Measurements from ENCODE around the gene HORMAD2. TPM values are rescaled to one million over a fixed set of nuclear protein-coding genes. Genes with fewer than 3 reads are reported as not detected.

HORMAD2 gene
- total and polyA plus RNA-seq, 9 of the 15 experiments (the other 6 are each of a cell fraction or from before 2014, with no cell fraction given), result not detected

DNA sequence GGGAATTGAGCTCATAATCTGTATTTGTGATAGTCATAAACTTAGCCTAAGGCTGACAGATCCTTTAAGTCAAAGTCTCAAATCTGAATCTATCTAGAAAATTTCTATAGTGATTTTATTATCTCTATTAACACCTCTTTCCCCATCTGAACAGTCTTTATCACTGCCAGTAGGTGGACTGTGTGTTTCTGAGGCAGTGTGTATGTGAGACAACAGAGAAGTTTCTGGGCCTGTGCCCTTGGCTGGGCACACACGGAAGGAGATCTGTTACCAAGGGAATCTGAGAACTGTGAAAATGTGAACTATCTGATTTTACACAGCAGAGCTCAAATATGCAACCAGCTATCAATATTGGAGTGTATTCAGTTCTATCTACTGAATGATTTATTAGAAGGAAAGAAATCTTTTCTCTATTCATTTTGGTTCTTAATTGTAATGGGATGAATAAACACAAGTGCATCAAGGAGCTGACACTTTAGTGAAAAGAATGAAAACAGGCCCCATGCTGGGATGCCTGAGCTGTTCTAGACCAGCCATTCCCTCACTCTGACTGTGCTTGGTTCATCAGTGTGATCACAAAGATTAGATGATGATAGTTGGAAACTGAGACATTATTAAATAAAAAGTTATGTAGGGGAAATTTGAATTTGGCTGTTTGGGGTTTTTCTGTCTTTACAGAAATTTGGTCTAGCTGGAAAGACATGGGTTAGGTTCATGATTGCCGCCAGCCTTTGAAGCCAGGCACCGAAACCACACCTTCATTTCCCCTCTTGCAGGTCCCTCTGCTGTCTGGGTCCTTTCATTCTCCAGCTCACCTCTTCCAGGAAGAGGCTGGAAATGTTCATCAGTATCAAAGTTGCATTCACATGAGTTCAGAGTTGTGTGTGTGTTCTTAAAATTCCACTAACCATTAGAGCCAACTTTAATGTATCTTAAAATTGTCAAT, 98.2 kb downstream of the HORMAD2 start:
- H3K4me1 ChIP-seq (replicated peaks in 1 of 2; ENCODE audit: control insufficient read depth in 2 of 2, insufficient read depth in 2 of 2, low read length in 2 of 2), result peaks cover 0 to 11% of the 10 kb centered on the region in 2 experiments; a peak in 4 of 5 replicates
- FAIRE-seq (no peak), ATAC-seq (no peak), DNase-seq (ENCODE audit: extremely low read depth in 1 of 4, low spot score in 3 of 4) (no peak)
- H3K36me3 ChIP-seq (ENCODE audit: control insufficient read depth, insufficient read depth, low read length), result no peaks in the 10 kb centered on the region
- intact Hi-C loops (cut with micrococcal nuclease), result no loop called here
- H3K27me3 ChIP-seq (ENCODE audit: control insufficient read depth in 2 of 2, insufficient read depth in 2 of 2, low read length in 2 of 2), result no peaks in the 10 kb centered on the region; a peak in 1 of 5 replicates
- no peak overlapping the region for H3K27ac ChIP-seq (ENCODE audit: extremely low read depth, low read depth, low read length)
- ChIA-PET POLR2A (interaction anchor here (0.6 to 1.1 kb wide), 3 partner anchors 17 to 82 kb away, joined by 3 to 4 read pairs (median 3); no protein-coding TSS in a partner anchor), CTCF (ENCODE audit: low intra/inter-chr PET ratio) (no interaction called here)
- H2AFZ ChIP-seq (ENCODE audit: low read depth, low read length), result no peak overlapping the region
- H3K4me3 ChIP-seq, result no peak overlapping the region
- TF ChIP-seq HMGN3 (IDR thresholded peaks at IDR 0.05; ENCODE audit: borderline replicate concordance, extremely low read depth, insufficient read length, low read depth, low read length), result no peak
- no peak for TF ChIP-seq GTF2A2 (tag; IDR thresholded peaks at IDR 0.05)
- no peak for TF ChIP-seq NFIX (CRISPR knock-in tag; IDR thresholded peaks at IDR 0.05; ENCODE audit: low read depth)
- no peaks in the 10 kb centered on the region for H4K20me1 ChIP-seq (replicated peaks; ENCODE audit: control insufficient read depth, insufficient read depth, low read length)
- WGBS (ENCODE audit: insufficient coverage, low coverage, missing lambda C conversion rate), result 20% methylated on average over 3 of the region's 3 CpGs
- no peaks in the 10 kb centered on the region for H3K9me1 ChIP-seq (ENCODE audit: control insufficient read depth, insufficient read depth, low read length)
- no peaks in the 10 kb centered on the region for H3K9me3 ChIP-seq (replicated peaks; ENCODE audit: control insufficient read depth, insufficient read depth, low read depth, low read length)
- in situ Hi-C loops (cut with MboI), result no loop called here
- H3K79me2 ChIP-seq (ENCODE audit: control insufficient read depth, insufficient read depth, low read length), result no peaks in the 10 kb centered on the region
- no peak overlapping the region for H3K9ac ChIP-seq (ENCODE audit: insufficient read depth in 1 of 2, low read depth in 2 of 2, low read length in 2 of 2)
- no TSS peak for BruUV-seq (replicated peaks)
- no peak overlapping the region for H3K4me2 ChIP-seq (ENCODE audit: insufficient read depth, low read length)

DNA sequence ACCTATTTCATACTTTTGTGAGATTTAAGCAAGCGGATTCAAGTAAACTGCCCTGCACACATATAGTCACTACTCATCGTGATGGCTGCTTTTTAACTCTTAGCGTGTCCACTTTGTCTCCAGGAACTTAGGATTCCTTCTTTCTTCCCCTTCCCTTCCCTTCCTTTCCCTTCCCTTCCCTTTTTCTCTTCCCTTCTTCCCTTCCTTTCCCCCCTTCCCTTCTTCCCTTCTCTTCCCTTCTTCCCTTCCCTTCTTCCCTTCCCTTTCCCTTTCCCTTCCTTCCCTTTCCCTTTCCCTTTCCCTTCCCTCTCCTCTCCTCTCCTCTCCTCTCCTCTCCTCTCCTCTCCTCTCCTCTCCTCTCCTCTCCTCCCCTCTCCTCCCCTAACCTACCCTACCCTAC, 100.4 kb downstream of the HORMAD2 start:
- intact Hi-C loops (cut with micrococcal nuclease) (loop anchor here (5.0 kb wide), 1 partner anchor 37 kb away; no protein-coding TSS in a partner anchor), in situ Hi-C loops (cut with MboI) (no loop called here)
- Histone ChIP-seq H3K4me1 (replicated peaks in 1 of 2; ENCODE audit: control insufficient read depth in 2 of 2, insufficient read depth in 2 of 2, low read length in 2 of 2) (peaks cover 0 to 14% of the 10 kb centered on the region in 2 experiments; a peak in 4 of 5 replicates), H3K4me3 (no peak overlapping the region), H4K20me1 (replicated peaks; ENCODE audit: control insufficient read depth, insufficient read depth, low read length) (no peaks in the 10 kb centered on the region), H3K36me3 (ENCODE audit: control insufficient read depth, insufficient read depth, low read length) (no peaks in the 10 kb centered on the region), H3K4me2 (ENCODE audit: insufficient read depth, low read length) (no peak overlapping the region), H3K9me3 (replicated peaks; ENCODE audit: control insufficient read depth, insufficient read depth, low read depth, low read length) (no peaks in the 10 kb centered on the region), H3K27ac (ENCODE audit: extremely low read depth, low read depth, low read length) (no peak overlapping the region), H3K9me1 (ENCODE audit: control insufficient read depth, insufficient read depth, low read length) (no peaks in the 10 kb centered on the region), H3K9ac (ENCODE audit: insufficient read depth in 1 of 2, low read depth in 2 of 2, low read length in 2 of 2) (no peak overlapping the region), H3K27me3 (ENCODE audit: control insufficient read depth in 2 of 2, insufficient read depth in 2 of 2, low read length in 2 of 2) (no peaks in the 10 kb centered on the region; a peak in 1 of 5 replicates), H2AFZ (ENCODE audit: low read depth, low read length) (no peak overlapping the region), H3K79me2 (ENCODE audit: control insufficient read depth, insufficient read depth, low read length) (no peaks in the 10 kb centered on the region)
- DNase-seq (ENCODE audit: extremely low read depth in 1 of 4, low spot score in 3 of 4) (no peak), ATAC-seq (no peak), FAIRE-seq (peak; percentile 23)
- POLR2A ChIA-PET, result no interaction called here
- WGBS (ENCODE audit: insufficient coverage, low coverage, missing lambda C conversion rate), result 55% methylated on average over 3 of the region's 3 CpGs
- CTCF ChIA-PET (ENCODE audit: low intra/inter-chr PET ratio), result no interaction called here
- no TSS peak for BruUV-seq (replicated peaks)
- TF ChIP-seq, protein P1, sequence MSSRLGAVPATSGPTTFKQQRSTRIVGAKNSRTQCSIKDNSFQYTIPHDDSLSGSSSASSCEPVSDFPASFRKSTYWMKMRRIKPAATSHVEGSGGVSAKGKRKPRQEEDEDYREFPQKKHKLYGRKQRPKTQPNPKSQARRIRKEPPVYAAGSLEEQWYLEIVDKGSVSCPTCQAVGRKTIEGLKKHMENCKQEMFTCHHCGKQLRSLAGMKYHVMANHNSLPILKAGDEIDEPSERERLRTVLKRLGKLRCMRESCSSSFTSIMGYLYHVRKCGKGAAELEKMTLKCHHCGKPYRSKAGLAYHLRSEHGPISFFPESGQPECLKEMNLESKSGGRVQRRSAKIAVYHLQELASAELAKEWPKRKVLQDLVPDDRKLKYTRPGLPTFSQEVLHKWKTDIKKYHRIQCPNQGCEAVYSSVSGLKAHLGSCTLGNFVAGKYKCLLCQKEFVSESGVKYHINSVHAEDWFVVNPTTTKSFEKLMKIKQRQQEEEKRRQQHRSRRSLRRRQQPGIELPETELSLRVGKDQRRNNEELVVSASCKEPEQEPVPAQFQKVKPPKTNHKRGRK (tag; IDR thresholded peaks at IDR 0.05), result peak; percentile 79
- TF ChIP-seq CREBBP (IDR thresholded peaks at IDR 0.05; ENCODE audit: low read depth, low read length) (no peak), ZNF24 (IDR thresholded peaks at IDR 0.05) (no peak), ZNF165 (CRISPR knock-in tag; IDR thresholded peaks at IDR 0.05; ENCODE audit: borderline replicate concordance) (no peak)
